Upper lobe of left lung (tissue), 6 donors: ENCODE data around the gene SPRED1. TPM values are rescaled to one million over a fixed set of nuclear protein-coding genes. Genes with fewer than 3 reads are reported as not detected.
A peak's percentile ranks its signal among the peaks of the same experiment; 100 is the strongest.

Experiments
- ATAC-seq, 2 donors: fragments of 200-7000 bp; cut with Tn5 transposase; one replicate each; pipeline ENCODE4 v1.9.1; 2022; ENCODE audit warnings: mild to moderate bottlenecking in 2 of 2, moderate library complexity in 2 of 2; ENCODE audit not compliant: low FRiP score in 2 of 2
- DNase-seq, 2 donors: peaks; one replicate each; pipeline ENCODE4 v3.0.0-alpha.2; 2019 to 2020
- H3K27ac ChIP-seq, 4 donors: fragments of 200-600 bp; sonication (generic); one replicate each; pipeline ENCODE4 v1.5.1; 2016 to 2019
- H3K27me3 ChIP-seq, 4 donors: fragments of 200-600 bp; sonication (generic); one replicate each; pipeline ENCODE4 v1.5.1; 2017 to 2019
- H3K36me3 ChIP-seq, 4 donors: fragments of 200-600 bp; sonication (generic); one replicate each; pipeline ENCODE4 v1.5.1; 2016 to 2019
- H3K4me1 ChIP-seq, 4 donors: fragments of 200-600 bp; sonication (generic); one replicate each; pipeline ENCODE4 v1.5.1; 2018 to 2019
- H3K4me3 ChIP-seq, 4 donors: fragments of 200-600 bp; sonication (generic); one replicate each; pipeline ENCODE4 v1.5.1; 2017 to 2019; ENCODE audit warnings: mild to moderate bottlenecking in 2 of 4, moderate library complexity in 1 of 4
- H3K9me3 ChIP-seq, 4 donors: fragments of 200-600 bp; sonication (generic); one replicate each; pipeline ENCODE4 v1.5.1; 2018 to 2019
- CTCF ChIP-seq, 6 experiments: fragments of 450-650 bp in 4 of 6; fragments of 200-600 bp in 2 of 6; sonication (generic) in 2 of 6; IDR thresholded peaks; one replicate each; pipeline ENCODE4 v1.5.1; 2016 to 2019; ENCODE audit warnings: antibody characterized with exemption in 6 of 6
- EP300 ChIP-seq, 4 donors: sonication (generic); formaldehyde crosslinking; IDR thresholded peaks; one replicate each; pipeline ENCODE4 v1.5.1; 2017; ENCODE audit warnings: antibody characterized with exemption in 4 of 4, control low read depth in 2 of 4
- POLR2A ChIP-seq, 4 donors: fragments of 450-650 bp; IDR thresholded peaks; one replicate each; pipeline ENCODE4 v1.5.1; 2016 to 2017; ENCODE audit warnings: antibody characterized with exemption in 4 of 4, mild to moderate bottlenecking in 2 of 4
- POLR2AphosphoS5 ChIP-seq, 2 donors: sonication (generic); formaldehyde crosslinking; IDR thresholded peaks; one replicate each; pipeline ENCODE4 v1.5.1; 2017; ENCODE audit warnings: antibody characterized with exemption in 2 of 2
- WGBS, 2 donors: methylation state at CpG; one replicate each; pipeline ENCODE4 v1.1.5; 2017 to 2018; 5-methylcytosine and 5-hydroxymethylcytosine counted together
- total RNA-seq, 6 donors: library from RNA; depleted of rRNA in 4 of 6; stranded (reverse); fragments of >200 nt in 4 of 6; gene quantifications; one replicate each; pipeline versions ENCODE4 v1.1.0 to v1.2.1, GENCODE V29; 2016 to 2021
- donor health status: DM: no; HTN: no; CAD: no; lungs with moderate emphysema.
- donor health status: DM: no; HTN: yes; CAD: no; lungs with severe emphysema.

Gene SPRED1
- total RNA-seq, 6 donors from 2014 or later: 30.9 to 73.4 (median 46.1) TPM

DNA sequence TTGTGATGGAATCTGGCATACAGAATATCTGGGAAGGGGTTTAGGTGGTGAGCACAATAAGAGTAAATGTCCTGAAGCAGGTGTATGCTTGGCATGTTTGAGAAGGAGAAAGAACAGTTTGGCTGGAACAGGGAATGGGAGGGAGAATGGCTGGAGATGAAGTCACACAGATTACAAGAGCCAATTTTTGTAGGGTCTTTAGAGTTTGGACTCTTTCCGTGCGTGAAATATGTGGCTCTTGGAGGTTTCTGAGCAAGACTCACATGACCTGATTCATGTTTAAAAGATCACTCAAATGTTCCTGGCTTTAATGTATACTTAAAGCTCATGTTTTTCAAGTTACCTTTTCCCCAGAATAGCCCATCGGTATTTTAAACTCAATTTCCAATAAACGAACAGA lies 32.8 kb downstream of the SPRED1 start:
- Histone ChIP-seq H3K4me1 (peaks cover 0 to 8% (median 4%) of the 10 kb centered on the region in 4 donors), H3K9me3 (no peaks in the 10 kb centered on the region), H3K27ac (no peak overlapping the region), H3K36me3 (no peaks in the 10 kb centered on the region), H3K4me3 (no peak overlapping the region), H3K27me3 (no peaks in the 10 kb centered on the region)
- ATAC-seq (no peak), DNase-seq (no peak)
- 87 to 92% methylated on average over 4 of the region's 4 CpGs for whole genome bisulfite sequencing, 2 donors
- TF ChIP-seq POLR2AphosphoS5 (IDR thresholded peaks at IDR 0.05) (no peak), EP300 (IDR thresholded peaks at IDR 0.05) (no peak), CTCF (IDR thresholded peaks at IDR 0.05) (no peak), POLR2A (IDR thresholded peaks at IDR 0.05) (no peak)

DNA sequence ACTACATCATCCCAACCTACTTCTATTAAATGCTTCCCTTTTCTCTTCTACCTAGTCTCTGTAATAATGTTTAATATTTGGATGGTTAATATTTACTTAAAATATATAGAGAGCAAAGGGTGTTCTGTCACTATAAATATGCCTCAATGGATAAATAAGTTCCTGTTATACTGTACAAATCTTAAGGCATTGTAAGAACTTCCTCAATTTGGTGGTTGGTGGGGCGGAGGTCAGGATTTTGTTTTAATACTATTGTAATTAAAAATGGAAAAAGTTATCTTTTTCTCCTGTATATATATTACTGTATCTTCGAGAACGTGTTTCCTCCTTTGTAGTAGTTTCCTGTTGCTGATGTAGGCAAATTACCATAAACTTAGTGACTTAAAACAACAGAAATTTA lies 41.5 kb downstream of the SPRED1 start:
- ATAC-seq: peak in 1 of 2 donors; percentile 36
- TF ChIP-seq CTCF (IDR thresholded peaks at IDR 0.05) (no peak), POLR2A (IDR thresholded peaks at IDR 0.05) (no peak), POLR2AphosphoS5 (IDR thresholded peaks at IDR 0.05) (no peak), EP300 (IDR thresholded peaks at IDR 0.05) (no peak)
- Histone ChIP-seq H3K9me3 (no peaks in the 10 kb centered on the region), H3K27me3 (no peaks in the 10 kb centered on the region), H3K4me1 (peaks cover 0 to 25% (median 8%) of the 10 kb centered on the region in 4 donors), H3K36me3 (no peaks in the 10 kb centered on the region), H3K27ac (no peak overlapping the region), H3K4me3 (no peak overlapping the region)
- WGBS, 2 donors: 38 to 50% methylated on average over 3 of the region's 3 CpGs
- DNase-seq: no peak

DNA sequence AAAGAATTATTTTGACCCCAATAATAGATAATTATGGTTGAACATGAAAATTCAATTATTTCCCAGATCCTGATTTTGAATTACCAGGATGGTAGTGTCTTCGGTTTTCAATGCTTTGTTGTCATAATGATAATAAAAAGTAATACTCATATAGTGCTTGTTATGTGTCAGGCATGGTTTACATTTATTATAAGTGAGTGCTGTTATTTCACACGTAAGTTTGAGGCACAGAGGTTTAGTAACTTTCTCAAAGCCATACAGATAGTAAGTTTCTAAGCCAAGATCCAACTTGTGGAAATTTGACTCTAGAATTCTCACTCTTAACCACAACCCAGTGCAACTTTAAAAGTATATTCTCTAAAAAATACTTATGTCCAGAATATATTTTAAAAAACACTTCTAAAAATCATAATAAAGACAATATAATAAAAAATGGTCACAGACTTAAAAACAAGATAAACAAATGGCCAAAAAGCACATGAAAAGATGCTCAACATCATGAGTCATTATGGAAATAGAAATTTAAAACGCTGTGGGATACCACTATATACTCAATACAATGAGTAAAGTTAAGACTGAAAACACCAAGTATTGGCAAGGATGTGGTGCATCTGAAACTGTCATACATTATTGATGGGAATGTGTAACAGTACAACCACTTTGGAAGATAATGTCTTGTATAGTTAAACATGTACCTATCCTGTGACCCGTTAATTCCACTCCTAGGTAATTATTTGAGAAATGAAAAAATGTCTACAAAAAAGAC lies 45.2 kb downstream of the SPRED1 start:
- peaks cover 0 to 8% (median 0%) of the 10 kb centered on the region in 4 donors for H3K36me3 ChIP-seq
- WGBS, 2 donors: 61 to 64% methylated on average over 4 of the region's 4 CpGs
- DNase-seq: no peak
- no peak overlapping the region for H3K27ac ChIP-seq
- no peak overlapping the region for H3K4me3 ChIP-seq
- H3K27me3 ChIP-seq: no peaks in the 10 kb centered on the region
- no peaks in the 10 kb centered on the region for H3K9me3 ChIP-seq
- TF ChIP-seq EP300 (IDR thresholded peaks at IDR 0.05) (no peak), POLR2A (IDR thresholded peaks at IDR 0.05) (no peak), CTCF (IDR thresholded peaks at IDR 0.05) (no peak), POLR2AphosphoS5 (IDR thresholded peaks at IDR 0.05) (no peak)
- peaks cover 0 to 25% (median 9%) of the 10 kb centered on the region in 4 donors for H3K4me1 ChIP-seq
- ATAC-seq: no peak

GRCh38 chr15:38299216-38299615 lies 46.6 kb downstream of the SPRED1 start:
- Histone ChIP-seq H3K4me1 (peaks cover 0 to 15% (median 7%) of the 10 kb centered on the region in 4 donors), H3K27me3 (no peaks in the 10 kb centered on the region), H3K9me3 (no peaks in the 10 kb centered on the region), H3K4me3 (no peak overlapping the region), H3K27ac (no peak overlapping the region), H3K36me3 (peaks cover 0 to 8% (median 0%) of the 10 kb centered on the region in 4 donors)
- 84 to 87% methylated on average over 6 of the region's 6 CpGs for WGBS, 2 donors
- ATAC-seq: peak in 1 of 2 donors; percentile 44
- TF ChIP-seq POLR2A (IDR thresholded peaks at IDR 0.05) (no peak), POLR2AphosphoS5 (IDR thresholded peaks at IDR 0.05) (no peak), CTCF (IDR thresholded peaks at IDR 0.05) (no peak), EP300 (IDR thresholded peaks at IDR 0.05) (no peak)
- DNase-seq: no peak

- 80 to 85% methylated on average over 2 of the region's 2 CpGs for WGBS, 2 donors
- ATAC-seq: no peak
- no peak for TF ChIP-seq CTCF (IDR thresholded peaks at IDR 0.05)
- TF ChIP-seq EP300 (IDR thresholded peaks at IDR 0.05): no peak
- no peak for TF ChIP-seq POLR2AphosphoS5 (IDR thresholded peaks at IDR 0.05)
- no peak for TF ChIP-seq POLR2A (IDR thresholded peaks at IDR 0.05)
- Histone ChIP-seq H3K27me3 (no peaks in the 10 kb centered on the region), H3K4me1 (peaks cover 0 to 11% (median 3%) of the 10 kb centered on the region in 4 donors), H3K9me3 (no peaks in the 10 kb centered on the region), H3K4me3 (no peak overlapping the region), H3K36me3 (peaks cover 0 to 8% (median 0%) of the 10 kb centered on the region in 4 donors), H3K27ac (no peak overlapping the region)
- no peak for DNase-seq
Measured at GRCh38 chr15:38300395-38300794, 47.8 kb downstream of the SPRED1 start.
